Hematopoietic multipotent progenitor cell treated with erythropoietin and hydrocortisone succinate and interleukin-3 and kit ligand, for 6 days (in vitro differentiated cells): ENCODE results near the gene SLC16A3.
"Not testable (repeated sequence)": the region's sequence is repeated elsewhere in the genome, so short reads cannot be mapped to it uniquely, and the experiment has no call there.

Experiments
- DNase-seq: peaks from one replicate; pipeline ENCODE4 v3.0.0-alpha.2; 2015

Gene SLC16A3

GRCh38 chr17:82204831-82205719, 23.8 kb upstream of the SLC16A3 start:
- DNase-seq = peak; percentile 74

- peak; percentile 95 for DNase-seq
Measured at GRCh38 chr17:82205720-82206508, 22.9 kb upstream of the SLC16A3 start.

- DNase-seq = not testable (repeated sequence)
Measured at GRCh38 chr17:82210655-82211054, 18.2 kb upstream of the SLC16A3 start.

GRCh38 chr17:82212331-82213250, 16.3 kb upstream of the SLC16A3 start, which contains the start of gene CCDC57:
TSS of gene CCDC57 (minus strand) at chr17:82212842. CDS start at chr17:82201944, 10,898 bp downstream.
- DNase-seq = peak; percentile 88

- no peak for DNase-seq
Measured at GRCh38 chr17:82213251-82214011, 15.4 kb upstream of the SLC16A3 start.

GRCh38 chr17:82214012-82214628, 14.7 kb upstream of the SLC16A3 start:
- DNase-seq = no peak

GRCh38 chr17:82215095-82215971, 13.5 kb upstream of the SLC16A3 start:
- DNase-seq = no peak

GRCh38 chr17:82215972-82216300, 12.9 kb upstream of the SLC16A3 start:
- DNase-seq = no peak

GRCh38 chr17:82216301-82217119, 12.3 kb upstream of the SLC16A3 start:
- DNase-seq = peak; percentile 96

GRCh38 chr17:82217120-82217529, 11.7 kb upstream of the SLC16A3 start:
- no peak for DNase-seq

GRCh38 chr17:82217530-82218204, 11.2 kb upstream of the SLC16A3 start:
- peak; percentile 79 for DNase-seq

- no peak for DNase-seq
Measured at GRCh38 chr17:82218349-82219075, 10.3 kb upstream of the SLC16A3 start.

- DNase-seq = no peak
Measured at GRCh38 chr17:82219083-82219482, 9.8 kb upstream of the SLC16A3 start.

- no peak for DNase-seq
Measured at GRCh38 chr17:82219753-82220709, 8.8 kb upstream of the SLC16A3 start.

GRCh38 chr17:82221341-82221902, 7.4 kb upstream of the SLC16A3 start:
- DNase-seq = no peak

GRCh38 chr17:82222816-82223215, 6.0 kb upstream of the SLC16A3 start:
- DNase-seq = no peak

GRCh38 chr17:82223517-82223916, 5.3 kb upstream of the SLC16A3 start:
- DNase-seq = no peak
